Activated CD8-positive, alpha-beta memory T cell treated with anti-CD3 and anti-CD28 coated beads for 48 hours (primary cell): ENCODE data around the gene ABCC10.
"Not testable (repeated sequence)": the region's sequence is repeated elsewhere in the genome, so short reads cannot be mapped to it uniquely, and the experiment has no call there.

Source experiments
- DNase-seq, 3 experiments: peaks; one replicate each; pipeline ENCODE4 v3.0.0-alpha.2; 2020; ENCODE audit warnings: low read depth in 2 of 3, low spot score in 2 of 3

The ABCC10 gene

GRCh38 chr6:43495409-43495941 is 68.1 kb downstream of the ABCC10 start:
- DNase-seq, result no peak

DNA sequence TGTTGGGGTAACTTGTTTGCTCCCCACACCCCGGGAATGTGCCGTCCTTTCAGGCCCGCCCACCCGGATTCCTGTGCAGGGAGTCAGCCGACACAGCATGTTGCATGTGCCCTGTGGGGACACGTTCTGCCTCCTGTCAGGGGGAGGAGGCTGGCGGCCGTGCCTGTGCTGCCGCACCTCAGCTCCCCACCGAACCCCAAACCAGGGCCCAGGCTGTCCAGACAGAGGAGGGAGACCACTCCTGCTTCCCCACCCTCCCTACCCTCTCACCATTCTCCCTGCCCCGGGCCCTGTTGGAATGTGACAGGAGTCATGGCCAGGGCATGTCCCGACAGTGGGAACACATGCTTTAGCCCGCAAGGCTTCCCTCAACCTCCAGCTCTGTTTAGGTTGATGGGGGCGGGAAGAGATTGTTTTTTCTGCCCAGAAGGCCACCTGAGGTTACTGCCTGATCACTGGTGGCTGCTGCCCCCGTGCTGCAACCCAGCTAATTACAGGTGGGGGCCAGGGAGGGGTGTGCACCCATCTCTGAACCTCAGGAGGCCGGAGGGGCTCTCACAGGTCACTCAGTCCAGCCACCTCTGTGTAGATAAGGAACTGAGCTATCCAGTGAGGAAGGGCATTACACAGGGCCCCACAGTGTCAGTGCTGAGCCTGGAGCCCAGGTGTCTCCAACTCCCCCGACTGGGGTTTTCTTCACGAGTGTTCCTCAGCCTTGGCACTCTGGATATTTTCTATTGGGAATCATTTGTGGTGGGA is 69.2 kb downstream of the ABCC10 start:
- DNase-seq, result no peak

DNA sequence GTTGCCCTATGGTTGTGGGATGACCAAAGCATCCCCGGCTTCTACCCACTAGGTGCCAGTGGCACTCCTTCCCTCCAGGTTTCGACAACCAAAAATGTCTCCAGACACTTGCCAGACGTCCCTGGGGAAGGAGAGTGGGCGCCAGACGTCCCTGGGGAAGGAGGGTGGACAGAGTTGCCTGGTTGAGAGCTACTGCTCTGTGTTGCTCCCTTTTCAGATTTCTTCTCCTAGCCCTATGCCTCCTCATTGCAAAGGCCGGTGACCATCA is 69.7 kb downstream of the ABCC10 start:
- DNase-seq, result no peak

GRCh38 chr6:43497689-43498088 is 70.3 kb downstream of the ABCC10 start:
- no peak for DNase-seq

DNA sequence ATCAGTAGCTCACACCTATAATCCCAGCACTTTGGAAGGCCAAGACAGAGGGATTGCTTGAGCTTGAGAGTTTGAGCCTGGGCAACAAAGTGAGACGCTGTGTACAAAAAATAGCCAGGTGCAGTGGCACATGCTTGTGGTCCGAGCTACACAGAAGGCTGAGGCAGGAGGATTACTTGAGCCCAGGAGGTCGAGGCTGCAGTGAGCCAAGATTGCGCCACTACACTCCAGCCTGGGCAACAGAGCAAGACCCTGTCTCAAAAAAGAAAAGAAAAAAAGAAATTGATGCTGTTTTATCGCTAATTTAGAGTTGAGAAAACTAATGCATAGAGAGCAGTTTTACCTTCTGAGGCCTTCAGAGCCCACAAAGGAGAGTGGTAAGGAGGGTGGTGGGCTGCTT is 71.0 kb downstream of the ABCC10 start:
- not testable (repeated sequence) for DNase-seq

GRCh38 chr6:43499028-43499815 is 71.9 kb downstream of the ABCC10 start:
- no peak for DNase-seq
